HepG2 (cell line): ENCODE measurements around the gene TNFRSF13B. TPM values are rescaled to one million over a fixed set of nuclear protein-coding genes. Genes with fewer than 3 reads are reported as not detected.

Experiments
- FOXA3 ChIP-seq: IDR thresholded peaks from 2 replicates; pipeline ENCODE4 v1.6.1; 2016; ENCODE audit warnings: missing genetic modification reagents, missing compliant biosample characterization
- GABPA ChIP-seq, 2 experiments: IDR thresholded peaks; 2 replicates each; pipeline ENCODE4 v1.6.1; 2011 to 2016; ENCODE audit warnings: low read depth in 2 of 2, low read length in 1 of 2, missing biosample characterization in 1 of 2, missing genetic modification characterization in 1 of 2
- HNF4A ChIP-seq: sonication (generic); formaldehyde crosslinking; IDR thresholded peaks from 2 replicates; pipeline ENCODE4 v1.4.0; 2020; ENCODE audit warnings: missing genetic modification reagents
- MTA3 ChIP-seq: sonication (generic); formaldehyde crosslinking; IDR thresholded peaks from 2 replicates; pipeline ENCODE4 v1.4.0; 2020; ENCODE audit warnings: missing genetic modification reagents
- NAIF1 ChIP-seq: sonication (generic); formaldehyde crosslinking; IDR thresholded peaks from 2 replicates; pipeline ENCODE4 v1.5.0; 2020; ENCODE audit warnings: mild to moderate bottlenecking, missing genetic modification reagents, borderline replicate concordance
- NCOA2 ChIP-seq: sonication (generic); formaldehyde crosslinking; IDR thresholded peaks from 2 replicates; pipeline ENCODE4 v1.8.0; 2022; ENCODE audit warnings: inconsistent platforms
- NONO ChIP-seq, 2 experiments: fragments of 450-650 bp in 1 of 2; sonication (generic) in 1 of 2; formaldehyde crosslinking in 1 of 2; IDR thresholded peaks in 1 of 2; conservative IDR thresholded peaks in 1 of 2; 2 replicates each; pipeline versions ENCODE4 v1.6.1 to v1.8.0; 2017 to 2022; ENCODE audit warnings: mild to moderate bottlenecking in 1 of 2, missing genetic modification reagents in 1 of 2, moderate library complexity in 1 of 2
- PHF21A ChIP-seq: sonication (generic); formaldehyde crosslinking; IDR thresholded peaks from 2 replicates; pipeline ENCODE4 v1.5.0; 2020; ENCODE audit warnings: mild to moderate bottlenecking, missing genetic modification reagents
- RBAK ChIP-seq: sonication (generic); formaldehyde crosslinking; IDR thresholded peaks from 2 replicates; pipeline ENCODE4 v1.5.1; 2020; ENCODE audit warnings: mild to moderate bottlenecking, missing genetic modification reagents
- RNF2 ChIP-seq: fragments of 450-650 bp; conservative IDR thresholded peaks from 2 replicates; pipeline ENCODE4 v1.6.1; 2016; ENCODE audit warnings: low read depth
- SP5 ChIP-seq: IDR thresholded peaks from 2 replicates; pipeline ENCODE4 v1.6.1; 2016; ENCODE audit warnings: low read depth, borderline replicate concordance
- U2AF1 ChIP-seq: fragments of 200-400 bp; formaldehyde crosslinking; optimal IDR thresholded peaks from 2 replicates; pipeline ENCODE3; 2017; ENCODE audit warnings: mild to moderate bottlenecking, low read depth, low read length
- ZNF225 ChIP-seq: sonication (generic); formaldehyde crosslinking; IDR thresholded peaks from 2 replicates; pipeline ENCODE4 v1.4.0; 2020; ENCODE audit warnings: mild to moderate bottlenecking, missing genetic modification reagents
- ZNF337 ChIP-seq: sonication (generic); formaldehyde crosslinking; IDR thresholded peaks from 2 replicates; pipeline ENCODE4 v1.5.1; 2020; ENCODE audit warnings: missing genetic modification reagents, low read depth, mild to moderate bottlenecking, borderline replicate concordance
- ZNF577 ChIP-seq: sonication (generic); formaldehyde crosslinking; IDR thresholded peaks from 2 replicates; pipeline ENCODE4 v1.4.0; 2020; ENCODE audit warnings: mild to moderate bottlenecking, low read depth, missing genetic modification reagents, borderline replicate concordance
- ZNF772 ChIP-seq: sonication (generic); formaldehyde crosslinking; IDR thresholded peaks from 2 replicates; pipeline ENCODE4 v1.5.0; 2020; ENCODE audit warnings: mild to moderate bottlenecking, missing genetic modification reagents
- ZSCAN12 ChIP-seq: sonication (generic); formaldehyde crosslinking; IDR thresholded peaks from 2 replicates; pipeline ENCODE4 v1.9.0; 2021; ENCODE audit warnings: mild to moderate bottlenecking, missing genetic modification reagents
- polyA plus RNA-seq, 8 experiments: library from polyadenylated mRNA; depleted of rRNA in 3 of 8; stranded (reverse) in 7 of 8; unstranded in 1 of 8; fragments of >200 nt; fragmentation: Illumina TruSeq in 4 of 8; extraction: Trizol in 4 of 8; gene quantifications; 2 replicates each; pipeline versions ENCODE4 v1.2.1 to v1.2.3, GENCODE V29; 2011 to 2016; ENCODE audit warnings: low read depth in 4 of 8, missing spikeins in 1 of 8, mixed read lengths in 1 of 8; ENCODE audit not compliant: insufficient read depth in 1 of 8
- total RNA-seq, 5 experiments: library from RNA; depleted of rRNA; stranded (reverse); fragments of >200 nt; fragmentation: Illumina TruSeq; extraction: Trizol; gene quantifications; 2 replicates each; pipeline ENCODE4 v1.2.3, GENCODE V29; 2016; ENCODE audit warnings: low read depth in 1 of 5
- TF ChIP-seq, protein P1 (sequence below): sonication (generic); formaldehyde crosslinking; IDR thresholded peaks from 2 replicates; pipeline ENCODE4; 2020; ENCODE audit warnings: missing genetic modification reagents, mild to moderate bottlenecking, borderline replicate concordance
- TF ChIP-seq, protein P2 (sequence below): sonication (generic); formaldehyde crosslinking; IDR thresholded peaks from 2 replicates; pipeline ENCODE4 v1.4.0; 2020; ENCODE audit warnings: missing genetic modification reagents
- TF ChIP-seq, protein P3 (sequence below): IDR thresholded peaks from 2 replicates; pipeline ENCODE4 v1.6.1; 2012; ENCODE audit warnings: low read depth, low read length, improper control_type of control experiment
- TF ChIP-seq, protein P4 (sequence below): sonication (generic); formaldehyde crosslinking; IDR thresholded peaks from 2 replicates; pipeline ENCODE4 v1.4.0; 2020; ENCODE audit warnings: missing genetic modification reagents; ENCODE audit errors: not compliant biosample characterization
- TF ChIP-seq, protein P5 (sequence below): sonication (generic); formaldehyde crosslinking; IDR thresholded peaks from 2 replicates; pipeline ENCODE4 v1.8.0; 2022; ENCODE audit warnings: mild to moderate bottlenecking, missing genetic modification reagents; ENCODE audit not compliant: insufficient replicate concordance

TNFRSF13B gene
- total and polyA plus RNA-seq, 2 of the 13 experiments (the other 11 are each of a cell fraction or from before 2014, with no cell fraction given), result not detected

DNA sequence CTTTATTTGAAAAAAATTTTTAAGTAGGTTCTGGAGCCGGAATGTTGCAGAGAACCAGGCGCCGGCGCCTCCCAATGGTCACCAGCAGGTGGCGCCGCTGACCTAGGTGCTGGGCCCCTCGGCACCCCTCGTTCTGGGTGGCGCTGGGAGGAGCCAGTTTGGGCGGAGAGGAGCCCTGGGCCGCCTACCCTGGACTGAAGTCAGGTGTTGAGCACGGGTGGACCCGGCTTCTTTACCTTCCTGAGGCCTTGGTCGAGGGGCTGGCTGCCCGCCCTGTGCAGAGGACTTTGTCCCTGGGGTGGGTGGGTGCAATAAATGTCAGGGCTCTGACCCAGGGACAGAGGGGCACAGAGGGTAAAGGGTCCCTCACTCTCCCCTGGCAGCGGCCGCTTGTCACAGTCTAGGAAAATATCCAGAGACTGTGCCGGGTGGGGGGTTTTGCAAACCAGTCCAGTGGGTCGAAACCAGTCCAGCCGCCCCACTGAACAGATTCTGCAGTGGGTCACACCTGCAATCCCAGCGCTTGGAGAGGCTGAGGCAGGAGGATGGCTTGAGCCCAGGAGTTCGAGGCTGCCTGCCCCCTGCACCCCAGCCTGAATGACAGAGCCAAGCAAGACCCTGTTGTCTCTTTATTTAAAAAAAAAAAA lies 30.1 kb upstream of the TNFRSF13B start (continued):
- TF ChIP-seq, protein P1, sequence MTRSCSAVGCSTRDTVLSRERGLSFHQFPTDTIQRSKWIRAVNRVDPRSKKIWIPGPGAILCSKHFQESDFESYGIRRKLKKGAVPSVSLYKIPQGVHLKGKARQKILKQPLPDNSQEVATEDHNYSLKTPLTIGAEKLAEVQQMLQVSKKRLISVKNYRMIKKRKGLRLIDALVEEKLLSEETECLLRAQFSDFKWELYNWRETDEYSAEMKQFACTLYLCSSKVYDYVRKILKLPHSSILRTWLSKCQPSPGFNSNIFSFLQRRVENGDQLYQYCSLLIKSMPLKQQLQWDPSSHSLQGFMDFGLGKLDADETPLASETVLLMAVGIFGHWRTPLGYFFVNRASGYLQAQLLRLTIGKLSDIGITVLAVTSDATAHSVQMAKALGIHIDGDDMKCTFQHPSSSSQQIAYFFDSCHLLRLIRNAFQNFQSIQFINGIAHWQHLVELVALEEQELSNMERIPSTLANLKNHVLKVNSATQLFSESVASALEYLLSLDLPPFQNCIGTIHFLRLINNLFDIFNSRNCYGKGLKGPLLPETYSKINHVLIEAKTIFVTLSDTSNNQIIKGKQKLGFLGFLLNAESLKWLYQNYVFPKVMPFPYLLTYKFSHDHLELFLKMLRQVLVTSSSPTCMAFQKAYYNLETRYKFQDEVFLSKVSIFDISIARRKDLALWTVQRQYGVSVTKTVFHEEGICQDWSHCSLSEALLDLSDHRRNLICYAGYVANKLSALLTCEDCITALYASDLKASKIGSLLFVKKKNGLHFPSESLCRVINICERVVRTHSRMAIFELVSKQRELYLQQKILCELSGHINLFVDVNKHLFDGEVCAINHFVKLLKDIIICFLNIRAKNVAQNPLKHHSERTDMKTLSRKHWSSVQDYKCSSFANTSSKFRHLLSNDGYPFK (CRISPR knock-in tag), result no peak
- TF ChIP-seq HNF4A (CRISPR knock-in tag) (peak; percentile 53), GABPA (IDR thresholded peaks at IDR 0.05; ENCODE audit: low read depth, low read length) (no peak), GABPA (CRISPR knock-in tag; IDR thresholded peaks at IDR 0.05; ENCODE audit: low read depth) (no peak), SP5 (CRISPR knock-in tag) (0 out of 2 replicates have a peak, but pooled peaks have one; percentile 28), PHF21A (CRISPR knock-in tag) (0 out of 2 replicates have a peak, but pooled peaks have one; percentile 19), ZSCAN12 (no peak), MTA3 (CRISPR knock-in tag) (no peak), ZNF577 (CRISPR knock-in tag) (no peak), U2AF1 (no peak), ZNF337 (no peak), RNF2 (no peak), NONO (IDR thresholded peaks at IDR 0.05) (no peak), NONO (CRISPR knock-in tag; conservative IDR thresholded peaks at IDR 0.05) (no peak), ZNF772 (no peak), NCOA2 (CRISPR knock-in tag) (no peak), FOXA3 (CRISPR knock-in tag) (no peak), ZNF225 (CRISPR knock-in tag) (no peak), NAIF1 (CRISPR knock-in tag) (no peak), RBAK (no peak)
- TF ChIP-seq, protein P2, sequence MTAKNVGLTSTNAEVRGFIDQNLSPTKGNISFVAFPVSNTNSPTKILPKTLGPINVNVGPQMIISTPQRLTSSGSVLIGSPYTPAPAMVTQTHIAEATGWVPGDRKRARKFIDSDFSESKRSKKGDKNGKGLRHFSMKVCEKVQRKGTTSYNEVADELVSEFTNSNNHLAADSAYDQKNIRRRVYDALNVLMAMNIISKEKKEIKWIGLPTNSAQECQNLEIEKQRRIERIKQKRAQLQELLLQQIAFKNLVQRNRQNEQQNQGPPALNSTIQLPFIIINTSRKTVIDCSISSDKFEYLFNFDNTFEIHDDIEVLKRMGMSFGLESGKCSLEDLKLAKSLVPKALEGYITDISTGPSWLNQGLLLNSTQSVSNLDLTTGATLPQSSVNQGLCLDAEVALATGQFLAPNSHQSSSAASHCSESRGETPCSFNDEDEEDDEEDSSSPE, result no peak
- TF ChIP-seq, protein P3, sequence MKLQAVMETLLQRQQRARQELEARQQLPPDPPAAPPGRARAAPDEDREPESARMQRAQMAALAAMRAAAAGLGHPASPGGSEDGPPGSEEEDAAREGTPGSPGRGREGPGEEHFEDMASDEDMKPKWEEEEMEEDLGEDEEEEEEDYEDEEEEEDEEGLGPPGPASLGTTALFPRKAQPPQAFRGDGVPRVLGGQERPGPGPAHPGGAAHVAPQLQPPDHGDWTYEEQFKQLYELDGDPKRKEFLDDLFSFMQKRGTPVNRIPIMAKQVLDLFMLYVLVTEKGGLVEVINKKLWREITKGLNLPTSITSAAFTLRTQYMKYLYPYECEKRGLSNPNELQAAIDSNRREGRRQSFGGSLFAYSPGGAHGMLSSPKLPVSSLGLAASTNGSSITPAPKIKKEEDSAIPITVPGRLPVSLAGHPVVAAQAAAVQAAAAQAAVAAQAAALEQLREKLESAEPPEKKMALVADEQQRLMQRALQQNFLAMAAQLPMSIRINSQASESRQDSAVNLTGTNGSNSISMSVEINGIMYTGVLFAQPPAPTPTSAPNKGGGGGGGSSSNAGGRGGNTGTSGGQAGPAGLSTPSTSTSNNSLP, result no peak
- TF ChIP-seq, protein P4, sequence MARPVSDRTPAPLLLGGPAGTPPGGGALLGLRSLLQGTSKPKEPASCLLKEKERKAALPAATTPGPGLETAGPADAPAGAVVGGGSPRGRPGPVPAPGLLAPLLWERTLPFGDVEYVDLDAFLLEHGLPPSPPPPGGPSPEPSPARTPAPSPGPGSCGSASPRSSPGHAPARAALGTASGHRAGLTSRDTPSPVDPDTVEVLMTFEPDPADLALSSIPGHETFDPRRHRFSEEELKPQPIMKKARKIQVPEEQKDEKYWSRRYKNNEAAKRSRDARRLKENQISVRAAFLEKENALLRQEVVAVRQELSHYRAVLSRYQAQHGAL (CRISPR knock-in tag), result no peak
- TF ChIP-seq, protein P5, sequence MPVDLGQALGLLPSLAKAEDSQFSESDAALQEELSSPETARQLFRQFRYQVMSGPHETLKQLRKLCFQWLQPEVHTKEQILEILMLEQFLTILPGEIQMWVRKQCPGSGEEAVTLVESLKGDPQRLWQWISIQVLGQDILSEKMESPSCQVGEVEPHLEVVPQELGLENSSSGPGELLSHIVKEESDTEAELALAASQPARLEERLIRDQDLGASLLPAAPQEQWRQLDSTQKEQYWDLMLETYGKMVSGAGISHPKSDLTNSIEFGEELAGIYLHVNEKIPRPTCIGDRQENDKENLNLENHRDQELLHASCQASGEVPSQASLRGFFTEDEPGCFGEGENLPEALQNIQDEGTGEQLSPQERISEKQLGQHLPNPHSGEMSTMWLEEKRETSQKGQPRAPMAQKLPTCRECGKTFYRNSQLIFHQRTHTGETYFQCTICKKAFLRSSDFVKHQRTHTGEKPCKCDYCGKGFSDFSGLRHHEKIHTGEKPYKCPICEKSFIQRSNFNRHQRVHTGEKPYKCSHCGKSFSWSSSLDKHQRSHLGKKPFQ, result no peak
